ENCODE results near the gene ATCAY.

The ATCAY gene

GRCh38 chr19:3852614-3853254 lies 27.8 kb upstream of the ATCAY start:
- peaks cover 0 to 7% (median 0%) of the 10 kb centered on the region in 5 donors for H3K27me3 ChIP-seq (ENCODE audit: control insufficient read depth in 5 of 5, insufficient read depth in 4 of 5, low read length in 5 of 5)
- peaks cover 3 to 22% (median 21%) of the 10 kb centered on the region in 5 donors for H3K9me3 ChIP-seq (ENCODE audit: control insufficient read depth in 5 of 5, low read length in 5 of 5)
- H3K36me3 ChIP-seq (ENCODE audit: control insufficient read depth in 5 of 5, insufficient read depth in 5 of 5, low read length in 5 of 5), result no peaks in the 10 kb centered on the region
- peak overlapping the region in 3 of 5 donors; percentile 3 to 19 (median 17) for H3K4me3 ChIP-seq (ENCODE audit: low read depth in 1 of 5, low read length in 5 of 5)
- H3K27ac ChIP-seq (ENCODE audit: low read depth, low read length), result no peak overlapping the region
- no peaks in the 10 kb centered on the region for H3K4me1 ChIP-seq (ENCODE audit: control insufficient read depth in 5 of 5, insufficient read depth in 5 of 5, low read length in 5 of 5)
- no peak overlapping the region for H3K9ac ChIP-seq (ENCODE audit: low read length in 5 of 5)

GRCh38 chr19:3855320-3855719 lies 25.2 kb upstream of the ATCAY start:
- Histone ChIP-seq H3K4me3 (ENCODE audit: low read depth in 1 of 5, low read length in 5 of 5) (no peak overlapping the region), H3K4me1 (ENCODE audit: control insufficient read depth in 5 of 5, insufficient read depth in 5 of 5, low read length in 5 of 5) (no peaks in the 10 kb centered on the region), H3K27me3 (ENCODE audit: control insufficient read depth in 5 of 5, insufficient read depth in 4 of 5, low read length in 5 of 5) (peaks cover 0 to under 1% (median 0%) of the 10 kb centered on the region in 5 donors), H3K36me3 (ENCODE audit: control insufficient read depth in 5 of 5, insufficient read depth in 5 of 5, low read length in 5 of 5) (no peaks in the 10 kb centered on the region), H3K9ac (ENCODE audit: low read length in 5 of 5) (no peak overlapping the region), H3K27ac (ENCODE audit: low read depth, low read length) (no peak overlapping the region), H3K9me3 (ENCODE audit: control insufficient read depth in 5 of 5, low read length in 5 of 5) (peaks cover 3 to 22% (median 21%) of the 10 kb centered on the region in 5 donors)

GRCh38 chr19:3857449-3858003 lies 23.0 kb upstream of the ATCAY start:
- Histone ChIP-seq H3K36me3 (ENCODE audit: control insufficient read depth in 5 of 5, insufficient read depth in 5 of 5, low read length in 5 of 5) (no peaks in the 10 kb centered on the region), H3K9me3 (ENCODE audit: control insufficient read depth in 5 of 5, low read length in 5 of 5) (peaks cover 1 to 4% (median 4%) of the 10 kb centered on the region in 5 donors), H3K4me1 (ENCODE audit: control insufficient read depth in 5 of 5, insufficient read depth in 5 of 5, low read length in 5 of 5) (no peaks in the 10 kb centered on the region), H3K9ac (ENCODE audit: low read length in 5 of 5) (no peak overlapping the region), H3K27me3 (ENCODE audit: control insufficient read depth in 5 of 5, insufficient read depth in 4 of 5, low read length in 5 of 5) (peaks cover 0 to 4% (median 0%) of the 10 kb centered on the region in 5 donors), H3K4me3 (ENCODE audit: low read depth in 1 of 5, low read length in 5 of 5) (no peak overlapping the region), H3K27ac (ENCODE audit: low read depth, low read length) (no peak overlapping the region)

GRCh38 chr19:3860499-3860898 lies 20.0 kb upstream of the ATCAY start:
- H3K4me1 ChIP-seq (ENCODE audit: control insufficient read depth in 5 of 5, insufficient read depth in 5 of 5, low read length in 5 of 5), result no peaks in the 10 kb centered on the region
- H3K9me3 ChIP-seq (ENCODE audit: control insufficient read depth in 5 of 5, low read length in 5 of 5), result no peaks in the 10 kb centered on the region
- H3K27me3 ChIP-seq (ENCODE audit: control insufficient read depth in 5 of 5, insufficient read depth in 4 of 5, low read length in 5 of 5), result peaks cover 0 to 12% (median 2%) of the 10 kb centered on the region in 5 donors
- no peak overlapping the region for H3K9ac ChIP-seq (ENCODE audit: low read length in 5 of 5)
- H3K4me3 ChIP-seq (ENCODE audit: low read depth in 1 of 5, low read length in 5 of 5), result no peak overlapping the region
- no peak overlapping the region for H3K27ac ChIP-seq (ENCODE audit: low read depth, low read length)
- no peaks in the 10 kb centered on the region for H3K36me3 ChIP-seq (ENCODE audit: control insufficient read depth in 5 of 5, insufficient read depth in 5 of 5, low read length in 5 of 5)

- H3K27ac ChIP-seq (ENCODE audit: low read depth, low read length), result no peak overlapping the region
- no peaks in the 10 kb centered on the region for H3K36me3 ChIP-seq (ENCODE audit: control insufficient read depth in 5 of 5, insufficient read depth in 5 of 5, low read length in 5 of 5)
- H3K27me3 ChIP-seq (ENCODE audit: control insufficient read depth in 5 of 5, insufficient read depth in 4 of 5, low read length in 5 of 5), result peaks cover 12 to 24% (median 14%) of the 10 kb centered on the region in 5 donors
- H3K9me3 ChIP-seq (ENCODE audit: control insufficient read depth in 5 of 5, low read length in 5 of 5), result no peaks in the 10 kb centered on the region
- H3K9ac ChIP-seq (ENCODE audit: low read length in 5 of 5), result no peak overlapping the region
- no peak overlapping the region for H3K4me3 ChIP-seq (ENCODE audit: low read depth in 1 of 5, low read length in 5 of 5)
- no peaks in the 10 kb centered on the region for H3K4me1 ChIP-seq (ENCODE audit: control insufficient read depth in 5 of 5, insufficient read depth in 5 of 5, low read length in 5 of 5)
These were observed 17.5 kb upstream of the ATCAY start for GRCh38 chr19:3862826-3863500.

- H3K27me3 ChIP-seq (ENCODE audit: control insufficient read depth in 5 of 5, insufficient read depth in 4 of 5, low read length in 5 of 5), result peaks cover 17 to 28% (median 18%) of the 10 kb centered on the region in 5 donors
- no peaks in the 10 kb centered on the region for H3K36me3 ChIP-seq (ENCODE audit: control insufficient read depth in 5 of 5, insufficient read depth in 5 of 5, low read length in 5 of 5)
- no peak overlapping the region for H3K4me3 ChIP-seq (ENCODE audit: low read depth in 1 of 5, low read length in 5 of 5)
These were observed 16.8 kb upstream of the ATCAY start for GRCh38 chr19:3863648-3864047.

GRCh38 chr19:3866910-3867638 lies 13.4 kb upstream of the ATCAY start:
- Histone ChIP-seq H3K4me1 (ENCODE audit: control insufficient read depth in 5 of 5, insufficient read depth in 5 of 5, low read length in 5 of 5) (peaks cover 0 to 7% (median 0%) of the 10 kb centered on the region in 5 donors), H3K36me3 (ENCODE audit: control insufficient read depth in 5 of 5, insufficient read depth in 5 of 5, low read length in 5 of 5) (no peaks in the 10 kb centered on the region), H3K9ac (ENCODE audit: low read length in 5 of 5) (no peak overlapping the region), H3K27me3 (ENCODE audit: control insufficient read depth in 5 of 5, insufficient read depth in 4 of 5, low read length in 5 of 5) (peaks cover 23 to 47% (median 29%) of the 10 kb centered on the region in 5 donors), H3K9me3 (ENCODE audit: control insufficient read depth in 5 of 5, low read length in 5 of 5) (peaks cover 0 to 4% (median 0%) of the 10 kb centered on the region in 5 donors), H3K27ac (ENCODE audit: low read depth, low read length) (no peak overlapping the region), H3K4me3 (ENCODE audit: low read depth in 1 of 5, low read length in 5 of 5) (no peak overlapping the region)

More at GRCh38 chr19:3863648-3864047, 16.8 kb upstream of the ATCAY start:
- H3K9ac ChIP-seq (ENCODE audit: low read length in 5 of 5), result no peak overlapping the region
- no peak overlapping the region for H3K27ac ChIP-seq (ENCODE audit: low read depth, low read length)
- peaks cover 0 to 1% (median 0%) of the 10 kb centered on the region in 5 donors for H3K4me1 ChIP-seq (ENCODE audit: control insufficient read depth in 5 of 5, insufficient read depth in 5 of 5, low read length in 5 of 5)
- H3K9me3 ChIP-seq (ENCODE audit: control insufficient read depth in 5 of 5, low read length in 5 of 5), result no peaks in the 10 kb centered on the region

- H3K9me3 ChIP-seq (ENCODE audit: control insufficient read depth in 5 of 5, low read length in 5 of 5), result peaks cover 0 to 4% (median 0%) of the 10 kb centered on the region in 5 donors
- H3K27ac ChIP-seq (ENCODE audit: low read depth, low read length), result no peak overlapping the region
- H3K4me1 ChIP-seq (ENCODE audit: control insufficient read depth in 5 of 5, insufficient read depth in 5 of 5, low read length in 5 of 5), result peaks cover 0 to 7% (median 0%) of the 10 kb centered on the region in 5 donors
- H3K9ac ChIP-seq (ENCODE audit: low read length in 5 of 5), result no peak overlapping the region
- H3K27me3 ChIP-seq (ENCODE audit: control insufficient read depth in 5 of 5, insufficient read depth in 4 of 5, low read length in 5 of 5), result peaks cover 25 to 44% (median 29%) of the 10 kb centered on the region in 5 donors
- H3K4me3 ChIP-seq (ENCODE audit: low read depth in 1 of 5, low read length in 5 of 5), result no peak overlapping the region
- no peaks in the 10 kb centered on the region for H3K36me3 ChIP-seq (ENCODE audit: control insufficient read depth in 5 of 5, insufficient read depth in 5 of 5, low read length in 5 of 5)
These were observed 12.3 kb upstream of the ATCAY start for GRCh38 chr19:3867971-3868769.

- H3K4me1 ChIP-seq (ENCODE audit: control insufficient read depth in 5 of 5, insufficient read depth in 5 of 5, low read length in 5 of 5), result peaks cover 0 to 7% (median 0%) of the 10 kb centered on the region in 5 donors
- H3K4me3 ChIP-seq (ENCODE audit: low read depth in 1 of 5, low read length in 5 of 5), result no peak within 1 kb of the TSS
- H3K36me3 ChIP-seq (ENCODE audit: control insufficient read depth in 5 of 5, insufficient read depth in 5 of 5, low read length in 5 of 5), result no peaks in the 10 kb centered on the region
- no peak within 1 kb of the TSS for H3K9ac ChIP-seq (ENCODE audit: low read length in 5 of 5)
- peaks cover 0 to 4% (median 0%) of the 10 kb centered on the region in 5 donors for H3K9me3 ChIP-seq (ENCODE audit: control insufficient read depth in 5 of 5, low read length in 5 of 5)
- H3K27me3 ChIP-seq (ENCODE audit: control insufficient read depth in 5 of 5, insufficient read depth in 4 of 5, low read length in 5 of 5), result peaks cover 25 to 37% (median 29%) of the 10 kb centered on the region in 5 donors
- no peak within 1 kb of the TSS for H3K27ac ChIP-seq (ENCODE audit: low read depth, low read length)
These were observed 11.6 kb upstream of the ATCAY start, which contains the start of gene ZFR2 for GRCh38 chr19:3868770-3869456. Gene ZFR2, minus strand, starts transcription at chr19:3869038. Its CDS starts 21 bp downstream, at chr19:3869017.

All from subcutaneous abdominal adipose tissue (tissue), 5 donors.